Rectal smooth muscle tissue (tissue), 1 donor: Measurements from ENCODE around the gene LAP3.
A peak's percentile ranks its signal among the peaks of the same experiment; 100 is the strongest.
"Not testable (repeated sequence)": the region's sequence is repeated elsewhere in the genome, so short reads cannot be mapped to it uniquely, and the experiment has no call there.

Experiments used
- H3K27ac ChIP-seq: one replicate; pipeline ENCODE4 v1.7.0; 2013; ENCODE audit warnings: low read depth, low read length, inconsistent platforms
- H3K27me3 ChIP-seq: one replicate; pipeline ENCODE4 v1.7.0; 2013; ENCODE audit warnings: low read length; ENCODE audit not compliant: control insufficient read depth, insufficient read depth
- H3K36me3 ChIP-seq: one replicate; pipeline ENCODE4 v1.7.0; 2013; ENCODE audit warnings: low read length; ENCODE audit not compliant: control insufficient read depth, insufficient read depth
- H3K4me1 ChIP-seq: one replicate; pipeline ENCODE4 v1.7.0; 2013; ENCODE audit warnings: low read length; ENCODE audit not compliant: control insufficient read depth, insufficient read depth
- H3K4me3 ChIP-seq: one replicate; pipeline ENCODE4 v1.7.0; 2013; ENCODE audit warnings: low read length
- H3K9ac ChIP-seq: one replicate; pipeline ENCODE4 v1.7.0; 2013; ENCODE audit warnings: low read length

Gene LAP3

GRCh38 chr4:17574206-17574605, 2.8 kb upstream of the LAP3 start:
- Histone ChIP-seq H3K27me3 (no peaks in the 10 kb centered on the region), H3K27ac (no peak overlapping the region), H3K4me1 (peaks cover 5% of the 10 kb centered on the region), H3K9ac (no peak overlapping the region), H3K4me3 (no peak overlapping the region), H3K36me3 (no peaks in the 10 kb centered on the region)

GRCh38 chr4:17575177-17575576, 1.8 kb upstream of the LAP3 start:
- not testable (repeated sequence) for H3K36me3 ChIP-seq, H3K27ac ChIP-seq, H3K27me3 ChIP-seq, H3K4me3 ChIP-seq, H3K9ac ChIP-seq, H3K4me1 ChIP-seq

- H3K4me3 ChIP-seq = peak overlapping the region; percentile 76
- no peaks in the 10 kb centered on the region for H3K27me3 ChIP-seq
- no peaks in the 10 kb centered on the region for H3K36me3 ChIP-seq
- peaks cover 5% of the 10 kb centered on the region for H3K4me1 ChIP-seq
- peak overlapping the region; percentile 80 for H3K9ac ChIP-seq
- H3K27ac ChIP-seq = peak overlapping the region; percentile 88
Measured at GRCh38 chr4:17577665-17578481, 875 bp downstream of the LAP3 start.

- H3K27ac ChIP-seq = no peak overlapping the region
- H3K27me3 ChIP-seq = no peaks in the 10 kb centered on the region
- no peak overlapping the region for H3K9ac ChIP-seq
- no peaks in the 10 kb centered on the region for H3K36me3 ChIP-seq
- H3K4me3 ChIP-seq = peak overlapping the region; percentile 76
- peaks cover 5% of the 10 kb centered on the region for H3K4me1 ChIP-seq
Measured at GRCh38 chr4:17578482-17578891, 1.5 kb downstream of the LAP3 start.

- peaks cover 5% of the 10 kb centered on the region for H3K4me1 ChIP-seq
- no peaks in the 10 kb centered on the region for H3K27me3 ChIP-seq
- no peak overlapping the region for H3K27ac ChIP-seq
- no peak overlapping the region for H3K9ac ChIP-seq
- H3K4me3 ChIP-seq = no peak overlapping the region
- H3K36me3 ChIP-seq = peaks cover 3% of the 10 kb centered on the region
Measured at GRCh38 chr4:17580969-17581368, 4.0 kb downstream of the LAP3 start.

GRCh38 chr4:17583276-17583675, 6.3 kb downstream of the LAP3 start:
- H3K27me3 ChIP-seq = no peaks in the 10 kb centered on the region
- peaks cover 12% of the 10 kb centered on the region for H3K36me3 ChIP-seq
- peaks cover 1% of the 10 kb centered on the region for H3K4me1 ChIP-seq
- no peak overlapping the region for H3K4me3 ChIP-seq
- no peak overlapping the region for H3K9ac ChIP-seq
- no peak overlapping the region for H3K27ac ChIP-seq

- H3K9ac ChIP-seq = no peak overlapping the region
Measured at GRCh38 chr4:17583941-17584340, 6.9 kb downstream of the LAP3 start.

GRCh38 chr4:17584521-17585213, 7.7 kb downstream of the LAP3 start:
- Histone ChIP-seq H3K27me3 (no peaks in the 10 kb centered on the region), H3K36me3 (peaks cover 12% of the 10 kb centered on the region), H3K9ac (no peak overlapping the region), H3K27ac (no peak overlapping the region), H3K4me3 (no peak overlapping the region), H3K4me1 (no peaks in the 10 kb centered on the region)

More at GRCh38 chr4:17583941-17584340, 6.9 kb downstream of the LAP3 start:
- no peaks in the 10 kb centered on the region for H3K27me3 ChIP-seq
- H3K4me3 ChIP-seq = no peak overlapping the region
- no peak overlapping the region for H3K27ac ChIP-seq
- no peaks in the 10 kb centered on the region for H3K4me1 ChIP-seq
- H3K36me3 ChIP-seq = peaks cover 12% of the 10 kb centered on the region

GRCh38 chr4:17587094-17587822, 10.3 kb downstream of the LAP3 start:
- no peak overlapping the region for H3K27ac ChIP-seq
- H3K9ac ChIP-seq = no peak overlapping the region
- H3K4me3 ChIP-seq = no peak overlapping the region
- no peaks in the 10 kb centered on the region for H3K4me1 ChIP-seq
- no peaks in the 10 kb centered on the region for H3K27me3 ChIP-seq
- H3K36me3 ChIP-seq = peaks cover 12% of the 10 kb centered on the region

GRCh38 chr4:17589355-17589754, 12.4 kb downstream of the LAP3 start:
- no peak overlapping the region for H3K27ac ChIP-seq

GRCh38 chr4:17595471-17596005, 18.5 kb downstream of the LAP3 start:
- Histone ChIP-seq H3K27ac (no peak overlapping the region), H3K4me1 (no peaks in the 10 kb centered on the region), H3K27me3 (no peaks in the 10 kb centered on the region), H3K36me3 (peaks cover 21% of the 10 kb centered on the region), H3K9ac (no peak overlapping the region), H3K4me3 (no peak overlapping the region)

More at GRCh38 chr4:17589355-17589754, 12.4 kb downstream of the LAP3 start:
- Histone ChIP-seq H3K4me1 (no peaks in the 10 kb centered on the region), H3K36me3 (peaks cover 15% of the 10 kb centered on the region), H3K27me3 (no peaks in the 10 kb centered on the region), H3K9ac (no peak overlapping the region), H3K4me3 (no peak overlapping the region)

GRCh38 chr4:17597517-17597916, 20.5 kb downstream of the LAP3 start:
- H3K4me1 ChIP-seq = no peaks in the 10 kb centered on the region
- no peaks in the 10 kb centered on the region for H3K27me3 ChIP-seq
- no peak overlapping the region for H3K4me3 ChIP-seq
- H3K27ac ChIP-seq = no peak overlapping the region
- H3K36me3 ChIP-seq = peaks cover 23% of the 10 kb centered on the region
- H3K9ac ChIP-seq = no peak overlapping the region
